GM12872 (cell line): ENCODE measurements around the gene HOOK2.

Source experiments
- CTCF ChIP-seq: IDR thresholded peaks from 3 replicates; pipeline ENCODE4 v1.5.1; 2011; ENCODE audit warnings: low read depth, mild to moderate bottlenecking, low read length, moderate library complexity; ENCODE audit not compliant: insufficient read depth

Gene HOOK2

GRCh38 chr19:12764698-12765097 is 10.7 kb downstream of the HOOK2 start:
- TF ChIP-seq CTCF: no peak

- TF ChIP-seq CTCF: no peak
Observed at GRCh38 chr19:12763100-12763499, 12.3 kb downstream of the HOOK2 start.

GRCh38 chr19:12759686-12760085 is 15.7 kb downstream of the HOOK2 start:
- 0 out of 3 replicates have a peak, but pooled peaks have one; percentile 3 for TF ChIP-seq CTCF

GRCh38 chr19:12757544-12758274 is 17.6 kb downstream of the HOOK2 start:
- peak; percentile 97 for TF ChIP-seq CTCF

GRCh38 chr19:12756150-12756883 is 19.0 kb downstream of the HOOK2 start:
- TF ChIP-seq CTCF: no peak

- TF ChIP-seq CTCF: no peak
Observed at GRCh38 chr19:12754465-12755196, 20.7 kb downstream of the HOOK2 start.
